ENCODE measurements around the gene LIN7B. TPM values are rescaled to one million over a fixed set of nuclear protein-coding genes. Genes with fewer than 3 reads are reported as not detected.

LIN7B gene
- total and polyA plus RNA-seq, 2 of the 13 experiments (the other 11 are each of a cell fraction or from before 2014, with no cell fraction given), result 5.3 to 7.6 TPM

DNA sequence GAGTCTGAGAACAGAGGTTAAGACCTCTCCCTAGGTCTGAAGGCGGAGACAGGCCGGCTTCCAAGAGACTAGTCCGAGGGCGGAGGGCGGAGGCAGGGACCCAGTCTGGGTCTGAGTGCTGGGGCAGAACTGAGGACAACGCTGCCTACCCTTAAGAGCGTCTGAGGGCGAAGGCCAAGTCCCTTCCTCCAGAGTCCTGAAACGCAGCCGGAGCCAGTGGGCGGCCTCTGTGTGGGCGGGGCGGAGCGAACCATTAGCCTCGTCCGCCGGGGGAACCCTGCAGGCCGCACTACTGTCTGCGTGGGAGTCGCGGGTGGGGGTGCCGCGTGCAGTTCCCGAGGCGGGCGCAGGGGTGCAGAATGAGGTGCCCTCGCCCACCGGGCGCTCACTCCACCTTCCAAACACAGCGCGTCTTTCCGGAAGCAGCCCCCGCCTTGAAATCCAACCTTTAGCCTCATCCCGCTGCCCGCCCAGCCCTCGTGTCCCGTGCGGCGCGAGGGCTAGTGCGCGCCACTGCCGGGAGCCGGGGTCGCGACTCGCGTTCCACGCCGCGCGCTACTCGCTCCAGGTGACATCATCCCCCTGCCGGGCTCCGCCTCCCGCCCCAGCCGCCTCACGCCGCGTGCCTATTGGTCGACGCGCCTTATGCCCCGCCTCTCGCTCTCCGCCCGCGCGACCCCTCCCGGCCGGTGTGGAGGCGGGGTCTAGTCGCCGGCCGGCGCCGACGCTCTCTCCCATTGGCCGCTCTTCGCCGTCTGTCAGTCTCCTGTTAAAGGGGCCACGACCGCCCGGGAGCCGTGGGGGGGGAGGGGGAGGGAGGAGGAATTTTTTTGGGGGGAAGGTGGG is 4.6 kb downstream of the LIN7B start, which contains the start of gene C19orf73 (continued):
- TF ChIP-seq, protein P1, sequence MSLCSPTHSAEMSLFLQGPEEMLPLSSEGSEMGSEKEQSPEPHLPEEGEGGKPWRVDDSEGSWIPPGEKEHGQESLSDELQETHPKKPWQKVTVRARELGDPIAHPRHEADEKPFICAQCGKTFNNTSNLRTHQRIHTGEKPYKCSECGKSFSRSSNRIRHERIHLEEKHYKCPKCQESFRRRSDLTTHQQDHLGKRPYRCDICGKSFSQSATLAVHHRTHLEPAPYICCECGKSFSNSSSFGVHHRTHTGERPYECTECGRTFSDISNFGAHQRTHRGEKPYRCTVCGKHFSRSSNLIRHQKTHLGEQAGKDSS (CRISPR knock-in tag; IDR thresholded peaks at IDR 0.05; ENCODE audit: borderline replicate concordance, low read depth), result peak; percentile 79
- TF ChIP-seq ETV5 (CRISPR knock-in tag; IDR thresholded peaks at IDR 0.05; ENCODE audit: borderline replicate concordance) (peak; percentile 63), YEATS2 (CRISPR knock-in tag; IDR thresholded peaks at IDR 0.05; ENCODE audit: borderline replicate concordance) (no peak), REXO4 (CRISPR knock-in tag; IDR thresholded peaks at IDR 0.05; ENCODE audit: borderline replicate concordance) (no peak), ZNF614 (CRISPR knock-in tag; IDR thresholded peaks at IDR 0.05; ENCODE audit: borderline replicate concordance) (no peak), GATA4 (IDR thresholded peaks at IDR 0.05; ENCODE audit: borderline replicate concordance, low read depth) (no peak), ZNF143 (CRISPR knock-in tag; IDR thresholded peaks at IDR 0.05) (peak; percentile 59), ZFP36L2 (CRISPR knock-in tag; IDR thresholded peaks at IDR 0.05) (no peak), ZNF598 (CRISPR knock-in tag; IDR thresholded peaks at IDR 0.05; ENCODE audit: borderline replicate concordance) (no peak), NFYC (CRISPR knock-in tag; IDR thresholded peaks at IDR 0.05) (peak; percentile 85)
- TF ChIP-seq, protein P2, sequence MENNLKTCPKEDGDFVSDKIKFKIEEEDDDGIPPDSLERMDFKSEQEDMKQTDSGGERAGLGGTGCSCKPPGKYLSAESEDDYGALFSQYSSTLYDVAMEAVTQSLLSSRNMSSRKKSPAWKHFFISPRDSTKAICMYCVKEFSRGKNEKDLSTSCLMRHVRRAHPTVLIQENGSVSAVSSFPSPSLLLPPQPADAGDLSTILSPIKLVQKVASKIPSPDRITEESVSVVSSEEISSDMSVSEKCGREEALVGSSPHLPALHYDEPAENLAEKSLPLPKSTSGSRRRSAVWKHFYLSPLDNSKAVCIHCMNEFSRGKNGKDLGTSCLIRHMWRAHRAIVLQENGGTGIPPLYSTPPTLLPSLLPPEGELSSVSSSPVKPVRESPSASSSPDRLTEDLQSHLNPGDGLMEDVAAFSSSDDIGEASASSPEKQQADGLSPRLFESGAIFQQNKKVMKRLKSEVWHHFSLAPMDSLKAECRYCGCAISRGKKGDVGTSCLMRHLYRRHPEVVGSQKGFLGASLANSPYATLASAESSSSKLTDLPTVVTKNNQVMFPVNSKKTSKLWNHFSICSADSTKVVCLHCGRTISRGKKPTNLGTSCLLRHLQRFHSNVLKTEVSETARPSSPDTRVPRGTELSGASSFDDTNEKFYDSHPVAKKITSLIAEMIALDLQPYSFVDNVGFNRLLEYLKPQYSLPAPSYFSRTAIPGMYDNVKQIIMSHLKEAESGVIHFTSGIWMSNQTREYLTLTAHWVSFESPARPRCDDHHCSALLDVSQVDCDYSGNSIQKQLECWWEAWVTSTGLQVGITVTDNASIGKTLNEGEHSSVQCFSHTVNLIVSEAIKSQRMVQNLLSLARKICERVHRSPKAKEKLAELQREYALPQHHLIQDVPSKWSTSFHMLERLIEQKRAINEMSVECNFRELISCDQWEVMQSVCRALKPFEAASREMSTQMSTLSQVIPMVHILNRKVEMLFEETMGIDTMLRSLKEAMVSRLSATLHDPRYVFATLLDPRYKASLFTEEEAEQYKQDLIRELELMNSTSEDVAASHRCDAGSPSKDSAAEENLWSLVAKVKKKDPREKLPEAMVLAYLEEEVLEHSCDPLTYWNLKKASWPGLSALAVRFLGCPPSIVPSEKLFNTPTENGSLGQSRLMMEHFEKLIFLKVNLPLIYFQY (CRISPR knock-in tag; IDR thresholded peaks at IDR 0.05; ENCODE audit: borderline replicate concordance), result no peak
- TF ChIP-seq, protein P3, sequence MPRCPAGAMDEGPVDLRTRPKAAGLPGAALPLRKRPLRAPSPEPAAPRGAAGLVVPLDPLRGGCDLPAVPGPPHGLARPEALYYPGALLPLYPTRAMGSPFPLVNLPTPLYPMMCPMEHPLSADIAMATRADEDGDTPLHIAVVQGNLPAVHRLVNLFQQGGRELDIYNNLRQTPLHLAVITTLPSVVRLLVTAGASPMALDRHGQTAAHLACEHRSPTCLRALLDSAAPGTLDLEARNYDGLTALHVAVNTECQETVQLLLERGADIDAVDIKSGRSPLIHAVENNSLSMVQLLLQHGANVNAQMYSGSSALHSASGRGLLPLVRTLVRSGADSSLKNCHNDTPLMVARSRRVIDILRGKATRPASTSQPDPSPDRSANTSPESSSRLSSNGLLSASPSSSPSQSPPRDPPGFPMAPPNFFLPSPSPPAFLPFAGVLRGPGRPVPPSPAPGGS (CRISPR knock-in tag; IDR thresholded peaks at IDR 0.05), result peak; percentile 75; the same call in 1 of the 2 replicates
- TF ChIP-seq, protein P4, sequence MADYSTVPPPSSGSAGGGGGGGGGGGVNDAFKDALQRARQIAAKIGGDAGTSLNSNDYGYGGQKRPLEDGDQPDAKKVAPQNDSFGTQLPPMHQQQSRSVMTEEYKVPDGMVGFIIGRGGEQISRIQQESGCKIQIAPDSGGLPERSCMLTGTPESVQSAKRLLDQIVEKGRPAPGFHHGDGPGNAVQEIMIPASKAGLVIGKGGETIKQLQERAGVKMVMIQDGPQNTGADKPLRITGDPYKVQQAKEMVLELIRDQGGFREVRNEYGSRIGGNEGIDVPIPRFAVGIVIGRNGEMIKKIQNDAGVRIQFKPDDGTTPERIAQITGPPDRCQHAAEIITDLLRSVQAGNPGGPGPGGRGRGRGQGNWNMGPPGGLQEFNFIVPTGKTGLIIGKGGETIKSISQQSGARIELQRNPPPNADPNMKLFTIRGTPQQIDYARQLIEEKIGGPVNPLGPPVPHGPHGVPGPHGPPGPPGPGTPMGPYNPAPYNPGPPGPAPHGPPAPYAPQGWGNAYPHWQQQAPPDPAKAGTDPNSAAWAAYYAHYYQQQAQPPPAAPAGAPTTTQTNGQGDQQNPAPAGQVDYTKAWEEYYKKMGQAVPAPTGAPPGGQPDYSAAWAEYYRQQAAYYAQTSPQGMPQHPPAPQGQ (CRISPR knock-in tag; IDR thresholded peaks at IDR 0.05; ENCODE audit: borderline replicate concordance), result no peak
- TF ChIP-seq, protein P5, sequence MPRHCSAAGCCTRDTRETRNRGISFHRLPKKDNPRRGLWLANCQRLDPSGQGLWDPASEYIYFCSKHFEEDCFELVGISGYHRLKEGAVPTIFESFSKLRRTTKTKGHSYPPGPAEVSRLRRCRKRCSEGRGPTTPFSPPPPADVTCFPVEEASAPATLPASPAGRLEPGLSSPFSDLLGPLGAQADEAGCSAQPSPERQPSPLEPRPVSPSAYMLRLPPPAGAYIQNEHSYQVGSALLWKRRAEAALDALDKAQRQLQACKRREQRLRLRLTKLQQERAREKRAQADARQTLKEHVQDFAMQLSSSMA (CRISPR knock-in tag; IDR thresholded peaks at IDR 0.05), result peak; percentile 34; the same call in 1 of the 2 replicates
- TF ChIP-seq, protein P6, sequence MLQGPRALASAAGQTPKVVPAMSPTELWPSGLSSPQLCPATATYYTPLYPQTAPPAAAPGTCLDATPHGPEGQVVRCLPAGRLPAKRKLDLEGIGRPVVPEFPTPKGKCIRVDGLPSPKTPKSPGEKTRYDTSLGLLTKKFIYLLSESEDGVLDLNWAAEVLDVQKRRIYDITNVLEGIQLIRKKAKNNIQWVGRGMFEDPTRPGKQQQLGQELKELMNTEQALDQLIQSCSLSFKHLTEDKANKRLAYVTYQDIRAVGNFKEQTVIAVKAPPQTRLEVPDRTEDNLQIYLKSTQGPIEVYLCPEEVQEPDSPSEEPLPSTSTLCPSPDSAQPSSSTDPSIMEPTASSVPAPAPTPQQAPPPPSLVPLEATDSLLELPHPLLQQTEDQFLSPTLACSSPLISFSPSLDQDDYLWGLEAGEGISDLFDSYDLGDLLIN (CRISPR knock-in tag; IDR thresholded peaks at IDR 0.05; ENCODE audit: borderline replicate concordance), result peak; percentile 81

All from HepG2 (cell line).